ENCODE measurements around the gene OR2A25.
"Not testable (repeated sequence)": the region's sequence is repeated elsewhere in the genome, so short reads cannot be mapped to it uniquely, and the experiment has no call there.

The OR2A25 gene, protein sequence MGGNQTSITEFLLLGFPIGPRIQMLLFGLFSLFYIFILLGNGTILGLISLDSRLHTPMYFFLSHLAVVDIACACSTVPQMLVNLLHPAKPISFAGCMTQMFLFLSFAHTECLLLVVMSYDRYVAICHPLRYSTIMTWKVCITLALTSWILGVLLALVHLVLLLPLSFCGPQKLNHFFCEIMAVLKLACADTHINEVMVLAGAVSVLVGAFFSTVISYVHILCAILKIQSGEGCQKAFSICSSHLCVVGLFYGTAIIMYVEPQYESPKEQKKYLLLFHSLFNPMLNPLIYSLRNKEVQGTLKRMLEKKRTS

DNA sequence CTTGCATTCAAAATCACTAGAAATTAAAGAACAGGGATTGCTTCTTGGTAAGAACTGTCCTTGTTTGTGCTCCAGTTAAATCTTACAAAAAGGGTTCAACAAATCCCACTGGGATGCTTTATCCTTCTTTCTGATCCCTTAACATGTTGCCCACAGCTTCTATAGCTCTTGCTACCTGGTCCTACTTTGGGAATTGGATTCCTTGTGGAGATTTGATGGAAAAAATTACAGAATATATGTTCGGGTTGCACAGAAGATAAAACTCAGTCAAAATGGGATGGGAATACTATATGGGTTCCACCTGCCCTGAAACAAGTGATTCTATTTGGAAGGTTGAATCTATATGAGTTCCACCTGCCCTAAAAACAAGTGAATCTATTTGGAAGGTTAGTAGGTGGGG lies at the start of gene OR2A25:
TSS of gene OR2A25 (plus strand) at position 301 of the 400 bp plus-strand sequence. CDS start 4,409 bp downstream, outside the sequence.
- DNase-seq = no peak

- no peak for DNase-seq
These were observed 49.3 kb upstream of the OR2A25 start for GRCh38 chr7:144020340-144020739.

- DNase-seq = no peak
These were observed 47.4 kb upstream of the OR2A25 start for GRCh38 chr7:144022169-144022568.

DNA sequence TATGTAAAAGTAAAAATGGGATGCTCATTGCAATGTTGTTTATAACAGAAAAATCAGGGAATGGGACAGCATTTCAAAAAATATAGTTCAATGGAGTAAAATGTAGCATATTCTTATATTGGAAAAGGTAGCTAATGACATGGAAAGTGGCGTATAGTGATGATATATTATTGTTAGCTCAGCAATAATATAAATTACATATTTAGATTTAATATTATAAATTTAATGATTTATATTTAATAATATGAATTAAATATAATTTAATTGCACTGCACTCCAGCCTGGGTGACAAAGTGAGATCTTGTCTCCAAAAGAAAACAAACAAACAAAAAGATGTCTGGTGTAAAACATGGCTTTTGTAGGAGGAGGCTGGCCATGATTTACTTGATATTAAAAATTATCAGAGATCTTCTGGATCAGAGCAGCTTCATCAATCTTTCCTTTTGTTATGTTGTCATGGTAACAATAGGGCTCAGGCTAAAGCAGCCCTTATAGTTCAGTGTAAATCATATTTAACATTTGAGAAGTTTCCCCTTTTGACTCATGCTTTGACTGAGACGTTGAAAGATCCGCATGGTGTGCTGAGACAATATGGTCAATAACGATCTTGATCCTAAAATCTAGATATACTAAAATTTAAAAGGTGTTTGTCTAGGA lies 46.3 kb upstream of the OR2A25 start:
- no peak for DNase-seq

DNA sequence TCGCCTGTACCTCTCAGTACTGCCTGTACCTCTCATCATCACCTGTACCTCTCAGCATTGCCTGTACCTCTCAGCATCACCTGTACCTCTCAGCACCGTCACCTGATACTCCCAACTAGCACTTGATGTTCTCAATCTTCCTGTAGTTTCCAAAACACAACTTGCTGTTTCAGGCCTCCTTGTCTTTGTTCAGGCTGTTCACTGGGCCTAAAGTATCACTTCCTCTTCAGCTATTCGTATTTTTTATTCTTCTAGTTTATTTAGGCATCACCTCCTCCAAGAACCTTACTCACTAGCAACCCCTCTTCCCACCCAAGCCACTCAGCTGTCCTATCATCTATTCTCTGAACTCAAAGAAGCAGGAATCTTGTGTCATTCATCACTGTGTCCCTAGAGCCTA lies 45.4 kb upstream of the OR2A25 start:
- no peak for DNase-seq

DNA sequence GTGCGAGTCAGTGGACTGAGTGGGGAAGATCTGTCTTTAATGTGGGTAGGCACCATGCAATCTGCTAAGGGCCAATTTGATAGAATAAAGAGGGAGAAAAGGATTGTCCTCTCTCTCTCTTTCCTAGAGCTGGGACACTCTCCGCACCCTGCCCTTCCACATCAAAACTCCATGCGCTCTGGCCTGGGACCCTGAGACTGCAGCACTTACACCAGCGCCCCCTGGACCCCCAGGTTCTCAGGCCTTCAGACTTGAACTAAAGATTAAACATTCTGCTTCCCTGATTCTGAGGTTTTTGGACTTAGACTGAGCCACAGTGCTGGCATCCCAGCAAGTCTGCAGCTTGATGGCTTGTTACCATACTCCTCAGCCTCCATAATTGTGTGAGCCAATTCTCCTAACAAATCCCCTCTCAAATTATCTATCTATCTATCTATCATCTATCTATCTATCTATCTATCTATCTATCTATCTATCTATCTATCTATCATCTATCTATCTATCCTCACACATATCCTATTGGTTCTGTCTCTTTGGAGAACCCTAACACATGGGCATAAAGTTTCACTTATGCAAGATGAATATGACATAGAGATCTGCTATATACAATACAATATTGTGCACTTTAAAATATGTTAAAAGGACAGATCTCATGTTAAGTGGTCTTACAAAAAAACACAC lies 43.3 kb upstream of the OR2A25 start:
- no peak for DNase-seq

DNA sequence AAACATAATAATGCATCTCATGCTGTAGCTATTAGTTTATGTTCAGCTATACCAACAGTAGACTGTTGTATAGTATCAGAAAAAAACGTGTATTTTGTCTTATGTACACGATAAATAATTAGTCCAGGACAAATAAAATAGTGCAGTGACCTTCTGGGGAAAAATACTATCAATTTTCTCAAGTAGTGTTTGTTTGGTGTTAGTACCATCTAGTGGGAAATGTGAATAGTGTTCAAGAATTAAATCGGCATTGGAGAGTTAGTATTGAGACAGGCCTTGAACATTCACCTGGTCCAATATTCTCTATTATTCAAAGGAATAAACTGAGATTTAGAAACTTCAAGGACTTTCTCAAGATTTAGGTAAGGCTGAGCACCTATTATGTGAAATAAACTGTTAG lies 42.5 kb upstream of the OR2A25 start:
- DNase-seq = no peak

- DNase-seq = no peak
These were observed 41.6 kb upstream of the OR2A25 start for GRCh38 chr7:144027974-144028373.

GRCh38 chr7:144028547-144028946 lies 41.1 kb upstream of the OR2A25 start:
- DNase-seq = no peak

DNA sequence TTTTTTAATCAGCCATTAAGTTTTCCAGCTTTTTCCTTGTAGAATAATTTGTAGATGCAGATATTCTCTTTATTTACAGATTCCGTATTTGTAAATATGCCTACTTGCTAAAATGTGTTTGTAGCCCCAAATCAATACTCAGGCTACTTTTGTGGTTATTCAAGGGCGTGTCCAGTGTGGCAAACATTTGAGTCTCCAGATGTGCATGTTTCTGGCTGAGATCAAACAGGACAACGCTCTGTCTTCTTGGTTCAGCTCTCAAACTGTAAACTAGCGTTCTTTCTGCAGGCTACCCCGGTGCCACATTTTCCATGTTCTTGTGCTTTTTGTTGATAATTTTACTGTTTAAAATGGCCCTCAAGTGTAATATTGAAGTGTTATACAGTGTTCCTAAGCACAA lies 37.1 kb upstream of the OR2A25 start:
- no peak for DNase-seq

DNA sequence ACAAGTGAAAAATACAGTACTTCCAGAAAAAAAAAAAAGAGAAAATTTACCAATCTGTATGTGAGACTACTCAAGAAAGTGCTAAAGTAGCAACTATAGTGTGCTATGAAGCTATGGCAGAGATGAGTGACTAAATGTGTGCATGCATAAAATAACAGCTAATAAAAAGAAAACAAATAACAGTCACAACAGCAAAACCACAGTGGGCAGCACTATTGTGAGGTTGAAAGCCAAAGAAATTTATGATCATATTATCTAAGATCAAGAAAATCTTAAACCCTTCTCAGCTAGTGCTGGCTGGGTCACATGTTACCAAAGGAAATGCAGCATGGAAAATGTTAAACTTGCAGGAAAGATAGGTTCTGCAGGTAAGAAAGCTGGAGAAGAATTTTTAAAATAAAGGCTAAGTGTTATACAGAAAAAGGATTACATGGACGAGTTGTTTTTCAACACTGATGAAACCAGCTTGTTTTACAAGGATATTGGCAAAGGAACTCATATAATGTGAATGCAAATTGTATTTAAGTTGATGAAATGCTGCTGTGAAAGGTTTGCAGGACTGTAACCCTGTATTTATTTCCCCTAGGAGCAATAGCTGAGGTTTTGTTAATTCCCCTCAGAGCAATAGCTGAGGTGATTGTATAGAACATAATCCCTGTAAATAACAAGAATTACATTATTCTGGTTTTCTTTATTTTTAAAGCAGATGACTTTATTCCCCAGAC lies 36.5 kb upstream of the OR2A25 start:
- DNase-seq = no peak

GRCh38 chr7:144035385-144035784 lies 34.2 kb upstream of the OR2A25 start:
- no peak for DNase-seq

GRCh38 chr7:144036302-144036885 lies 33.2 kb upstream of the OR2A25 start:
- DNase-seq = no peak

GRCh38 chr7:144037414-144038035 lies 32.1 kb upstream of the OR2A25 start:
- DNase-seq = no peak

GRCh38 chr7:144038887-144039286 lies 30.7 kb upstream of the OR2A25 start:
- DNase-seq = no peak

GRCh38 chr7:144048648-144049047 lies 21.0 kb upstream of the OR2A25 start, which contains the start of gene OR2A5:
Gene OR2A5, plus strand, starts transcription at chr7:144048948. Its CDS starts 1,454 bp downstream, at chr7:144050402.
- no peak for DNase-seq

GRCh38 chr7:144049491-144049890 lies 20.1 kb upstream of the OR2A25 start:
- no peak for DNase-seq

- DNase-seq = no peak
These were observed 19.5 kb upstream of the OR2A25 start for GRCh38 chr7:144050093-144050492.

GRCh38 chr7:144050884-144051283 lies 18.7 kb upstream of the OR2A25 start:
- not testable (repeated sequence) for DNase-seq

- DNase-seq = no peak
These were observed 11.7 kb upstream of the OR2A25 start for GRCh38 chr7:144057954-144058353.

DNA sequence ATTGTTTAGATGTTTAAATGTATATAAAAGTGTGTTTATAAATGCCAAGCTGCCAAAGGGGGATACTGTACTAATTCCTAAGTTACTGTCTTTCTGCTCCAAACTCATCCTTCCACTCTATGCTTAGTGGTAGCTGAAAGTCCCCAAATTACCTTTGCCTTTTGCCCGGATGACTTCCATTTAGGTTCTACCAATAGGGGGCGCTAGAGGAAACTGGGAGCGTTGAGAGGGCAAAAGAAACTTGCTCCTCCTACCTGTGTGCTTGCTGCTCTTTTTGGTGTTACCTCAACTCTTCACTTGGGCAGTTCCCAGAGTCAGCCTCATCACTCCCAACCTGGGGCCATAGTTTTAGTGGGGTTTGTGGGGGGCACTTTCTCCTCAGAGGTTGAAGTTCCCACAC lies 5.9 kb upstream of the OR2A25 start:
- no peak for DNase-seq

GRCh38 chr7:144069953-144070352 lies 342 bp downstream of the OR2A25 start:
- DNase-seq = no peak
